Transverse colon (tissue), 3 donors: ENCODE data around the gene NLRP11.

Experiments used
- CTCF ChIP-seq, 5 experiments: fragments of 200-600 bp in 3 of 5; fragments of 450-650 bp in 2 of 5; sonication (generic) in 3 of 5; IDR thresholded peaks; 1 replicate in 2 of 5; 2 replicates in 3 of 5; pipeline ENCODE4 v1.5.1; 2016 to 2017; ENCODE audit warnings: antibody characterized with exemption in 5 of 5, inconsistent platforms in 3 of 5, mild to moderate bottlenecking in 2 of 5, moderate library complexity in 1 of 5
- POLR2A ChIP-seq: fragments of 450-650 bp; IDR thresholded peaks from one replicate; pipeline ENCODE4 v1.6.1; 2016; ENCODE audit warnings: antibody characterized with exemption, mild to moderate bottlenecking, moderate library complexity

- TF ChIP-seq CTCF (IDR thresholded peaks at IDR 0.05): no peak
- no peak for TF ChIP-seq POLR2A
Measured at GRCh38 chr19:55781112-55781511, 50.7 kb downstream of the NLRP11 start.
